K562 (cell line): ENCODE data around the gene FAF2. TPM values are rescaled to one million over a fixed set of nuclear protein-coding genes. Genes with fewer than 3 reads are reported as not detected.
A peak's percentile ranks its signal among the peaks of the same experiment; 100 is the strongest.

Experiments used
- ATAC-seq: fragments of 200-7000 bp; cut with Tn5 transposase; 3 replicates; pipeline ENCODE4 v1.9.1; 2020; ENCODE audit warnings: moderate library complexity
- BruUV-seq: library from RNA; stranded (reverse); fragments of 400-500 nt; replicated peaks from 2 replicates; lab custom pipeline; 2021; lab: Mats Ljungman, UMichigan
- CTCF ChIA-PET: fragments of 300-600 bp; formaldehyde crosslinking; extraction: SDS; loops from one replicate; lab custom pipeline; 2021; ENCODE audit warnings: low intra/inter-chr PET ratio; lab: Yijun Ruan, JAX
- POLR2A ChIA-PET: fragments of 300-600, 350-650 bp; sonication (Branson Sonifier 250); formaldehyde crosslinking; extraction: SDS; loops from one replicate; lab custom pipeline; 2021; ENCODE audit warnings: antibody characterized with exemption, inconsistent platforms; lab: Yijun Ruan, JAX
- DNase-seq, 4 experiments: peaks; one replicate each; pipeline versions ENCODE4 v3.0.0 to v3.0.0-alpha.2; 2011 to 2018; ENCODE audit warnings: low spot score in 3 of 4, mixed read lengths in 3 of 4; ENCODE audit errors: extremely low read depth in 1 of 4
- FAIRE-seq: peaks from 2 replicates; lab custom pipeline; 2011; peaks lifted over from hg19 to GRCh38; lab: Jason Lieb, UNC
- H2AFZ ChIP-seq: 2 replicates; pipeline ENCODE4 v1.6.0; 2011; ENCODE audit warnings: low read depth, low read length, control low read depth, inconsistent platforms
- H3K27ac ChIP-seq: fragments of 200-600 bp; 3 replicates; pipeline ENCODE4 v1.8.0; 2011; ENCODE audit warnings: low read depth, mild to moderate bottlenecking, control low read depth, inconsistent platforms, low read length, moderate library complexity, mixed read lengths; ENCODE audit errors: extremely low read depth
- H3K27me3 ChIP-seq, 2 experiments: fragments of 300-600 bp in 1 of 2; 2 replicates in 1 of 2; 3 replicates in 1 of 2; pipeline versions ENCODE4 v1.6.0 to v1.8.0; 2011; ENCODE audit warnings: inconsistent platforms in 2 of 2, low read length in 2 of 2, mild to moderate bottlenecking in 1 of 2, mixed read lengths in 1 of 2, moderate library complexity in 1 of 2; ENCODE audit not compliant: control insufficient read depth in 2 of 2, insufficient read depth in 2 of 2
- H3K36me3 ChIP-seq: fragments of 300-600 bp; 3 replicates; pipeline ENCODE4 v1.8.0; 2011; ENCODE audit warnings: mild to moderate bottlenecking, low read length, inconsistent platforms; ENCODE audit not compliant: control insufficient read depth, insufficient read depth
- H3K4me1 ChIP-seq, 2 experiments: fragments of 200-600 bp in 1 of 2; replicated peaks in 1 of 2; 2 replicates in 1 of 2; 3 replicates in 1 of 2; pipeline versions ENCODE4 v1.5.1 to v1.8.0; 2011; ENCODE audit warnings: inconsistent platforms in 2 of 2, low read length in 2 of 2, mild to moderate bottlenecking in 1 of 2, mixed read lengths in 1 of 2, moderate library complexity in 1 of 2; ENCODE audit not compliant: control insufficient read depth in 2 of 2, insufficient read depth in 2 of 2
- H3K4me2 ChIP-seq: 2 replicates; pipeline ENCODE4 v1.6.1; 2011; ENCODE audit warnings: low read length, control low read depth, inconsistent platforms, mixed read lengths; ENCODE audit not compliant: insufficient read depth
- H3K4me3 ChIP-seq: fragments of 200-600 bp; sonication (generic), shearing (Covaris generic); 2 replicates; pipeline ENCODE4 v1.5.1; 2016; ENCODE audit warnings: control low read depth, inconsistent platforms
- H3K79me2 ChIP-seq: fragments of 200-600 bp; 3 replicates; pipeline ENCODE4 v1.8.0; 2011; ENCODE audit warnings: low read length, inconsistent platforms; ENCODE audit not compliant: control insufficient read depth, insufficient read depth
- H3K9ac ChIP-seq, 2 experiments: 2 replicates each; pipeline versions ENCODE4 v1.6.0 to v1.6.1; 2011; ENCODE audit warnings: low read depth in 2 of 2, low read length in 2 of 2, control low read depth in 1 of 2, inconsistent platforms in 1 of 2, mild to moderate bottlenecking in 1 of 2, mixed read lengths in 1 of 2; ENCODE audit not compliant: insufficient read depth in 1 of 2
- H3K9me1 ChIP-seq: one replicate; pipeline ENCODE4 v1.6.0; 2011; ENCODE audit warnings: inconsistent platforms, mild to moderate bottlenecking, low read length, moderate library complexity; ENCODE audit not compliant: control insufficient read depth, insufficient read depth
- H3K9me3 ChIP-seq: replicated peaks from 2 replicates; pipeline ENCODE4 v1.5.1; 2011; ENCODE audit warnings: low read depth, low read length, inconsistent platforms; ENCODE audit not compliant: control insufficient read depth, insufficient read depth
- H4K20me1 ChIP-seq: replicated peaks from 2 replicates; pipeline ENCODE4 v1.6.1; 2011; ENCODE audit warnings: low read length, inconsistent platforms, mixed read lengths; ENCODE audit not compliant: control insufficient read depth, insufficient read depth
- BMI1 ChIP-seq: fragments of 150-350 bp; IDR thresholded peaks from 2 replicates; pipeline ENCODE4 v1.6.1; 2014; ENCODE audit warnings: low read length
- CHD2 ChIP-seq: IDR thresholded peaks from 2 replicates; pipeline ENCODE4 v1.6.1; 2011; ENCODE audit warnings: low read depth, low read length
- DLX4 ChIP-seq: fragments of 250-450 bp; sonication (Bioruptor Pico); IDR thresholded peaks from 2 replicates; pipeline ENCODE4 v1.6.1; 2021; ENCODE audit warnings: mild to moderate bottlenecking
- E2F8 ChIP-seq: fragments of 450-650 bp; IDR thresholded peaks from 2 replicates; pipeline ENCODE4 v1.7.1; 2018; ENCODE audit warnings: mild to moderate bottlenecking, low read depth; ENCODE audit not compliant: partially characterized antibody
- GABPA ChIP-seq: fragments of 200-800 bp; sonication (Bioruptor generic); conservative IDR thresholded peaks from 2 replicates; pipeline ENCODE4 v1.6.1; 2016; ENCODE audit warnings: low read depth, missing genetic modification characterization, missing compliant biosample characterization
- GABPB1 ChIP-seq: sonication (generic); formaldehyde crosslinking; IDR thresholded peaks from 2 replicates; pipeline ENCODE4 v1.8.0; 2022; ENCODE audit warnings: mild to moderate bottlenecking, missing genetic modification reagents
- IFI16 ChIP-seq: fragments of 250-450 bp; sonication (Bioruptor Pico); IDR thresholded peaks from 2 replicates; pipeline ENCODE4 v2.1.2; 2022; ENCODE audit warnings: mild to moderate bottlenecking, inconsistent platforms
- IRF1 ChIP-seq: sonication (generic); formaldehyde crosslinking; IDR thresholded peaks from 2 replicates; pipeline ENCODE4 v1.8.0; 2022; ENCODE audit warnings: missing genetic modification reagents, mild to moderate bottlenecking, borderline replicate concordance
- MXD1 ChIP-seq: fragments of 250-450 bp; sonication (Bioruptor Pico); IDR thresholded peaks from 2 replicates; pipeline ENCODE4 v1.8.0; 2021; ENCODE audit warnings: borderline replicate concordance, mild to moderate bottlenecking, moderate library complexity; ENCODE audit not compliant: poor library complexity, severe bottlenecking
- RBM25 ChIP-seq: fragments of 200-400 bp; formaldehyde crosslinking; IDR thresholded peaks from 2 replicates; pipeline ENCODE4 v1.6.1; 2018; ENCODE audit warnings: low read length, low read depth, moderate library complexity; ENCODE audit not compliant: severe bottlenecking
- SRSF3 ChIP-seq: fragments of 200-400 bp; formaldehyde crosslinking; IDR thresholded peaks from 2 replicates; pipeline ENCODE4 v1.6.1; 2016; ENCODE audit warnings: mild to moderate bottlenecking, low read length, moderate library complexity; ENCODE audit not compliant: insufficient read depth
- ZNF134 ChIP-seq: fragments of 250-450 bp; sonication (Bioruptor Pico); conservative IDR thresholded peaks from 2 replicates; pipeline ENCODE4 v1.4.0; 2020
- ZNF143 ChIP-seq: sonication (generic); formaldehyde crosslinking; IDR thresholded peaks from 2 replicates; pipeline ENCODE4 v1.9.0; 2022; ENCODE audit warnings: mild to moderate bottlenecking, missing genetic modification reagents
- ZNF512 ChIP-seq: IDR thresholded peaks from 2 replicates; pipeline ENCODE4 v1.6.1; 2016; ENCODE audit warnings: missing genetic modification characterization, missing compliant biosample characterization
- ZNF766 ChIP-seq: fragments of 200-800 bp; sonication (Bioruptor generic); conservative IDR thresholded peaks from 2 replicates; pipeline ENCODE4 v1.6.1; 2016; ENCODE audit warnings: missing genetic modification characterization, missing compliant biosample characterization
- WGBS: fragments of 100-300 bp; shearing (Covaris generic); methylation state at CpG from one replicate; pipeline ENCODE4 v1.1.6; 2016; ENCODE audit warnings: low coverage, mixed read lengths; ENCODE audit not compliant: insufficient coverage; ENCODE audit errors: missing lambda C conversion rate; 5-methylcytosine and 5-hydroxymethylcytosine counted together
- in situ Hi-C: fragments of 300-500 bp; cut with MboI; formaldehyde crosslinking; loops from 4 replicates; pipeline ENCODE4 v1.15.0; 2018; ENCODE audit warnings: inconsistent platforms, mixed read lengths
- intact Hi-C: fragments of 100-400 bp; cut with micrococcal nuclease; formaldehyde crosslinking; loops from 2 replicates; pipeline ENCODE4 v1.14.2; 2022
- polyA plus RNA-seq, 8 experiments: library from polyadenylated mRNA; depleted of rRNA in 4 of 8; stranded (reverse) in 5 of 8; unstranded in 3 of 8; fragments of >200 nt; fragmentation: Nextera tagmentation in 2 of 8; fragmentation: Illumina TruSeq in 1 of 8; extraction: Ambion mirVana in 2 of 8; extraction: Trizol in 1 of 8; gene quantifications; 2 replicates each; pipeline versions ENCODE4 v1.2.1 to v1.2.3, GENCODE V29; 2011 to 2014; ENCODE audit warnings: inconsistent platforms in 1 of 8, missing spikeins in 1 of 8
- total RNA-seq, 7 experiments: library from RNA; depleted of rRNA in 6 of 7; stranded (reverse); fragments of >200 nt in 6 of 7; fragmentation: Illumina TruSeq in 2 of 7; extraction: Trizol in 2 of 7; gene quantifications; 2 replicates each; pipeline versions ENCODE4 v1.2.1 to v1.2.3, GENCODE V29; 2011 to 2021; ENCODE audit warnings: low replicate concordance in 1 of 7

The FAF2 gene
- total and polyA plus RNA-seq, 9 of the 15 experiments (the other 6 are each of a cell fraction or from before 2014, with no cell fraction given), result 25.0 to 44.6 (median 36.1) TPM

- H3K9me1 ChIP-seq, result no peaks in the 10 kb centered on the region
- ChIA-PET POLR2A (interaction anchor here (0.6 to 2.9 kb wide), 4 partner anchors 8 to 240 kb away, joined by 3 to 15 read pairs (median 7); partner anchors contain the start of genes CLTB and TSPAN17), CTCF (no interaction called here)
- peak in 2 of 4 experiments; percentile 4 to 7 for DNase-seq
- no peaks in the 10 kb centered on the region for H3K79me2 ChIP-seq
- in situ Hi-C loops (no loop called here), intact Hi-C loops (no loop called here)
- H4K20me1 ChIP-seq, result 0 out of 2 replicates have a peak, but pooled peaks cover 6% of the 10 kb centered on the region
- no peak overlapping the region for H3K4me3 ChIP-seq
- FAIRE-seq, result no peak
- no peak overlapping the region for H3K4me2 ChIP-seq
- 77% methylated on average over 5 of the region's 6 CpGs for WGBS
- no peaks in the 10 kb centered on the region for H3K9me3 ChIP-seq
- no TSS peak for BruUV-seq
- no peak for ATAC-seq
- no peak overlapping the region for H3K9ac ChIP-seq
- no peak overlapping the region for H3K27ac ChIP-seq
- H2AFZ ChIP-seq, result no peak overlapping the region
- peaks cover 39% of the 10 kb centered on the region; the same call in 2 of the 3 replicates for H3K36me3 ChIP-seq
- no peaks in the 10 kb centered on the region for H3K27me3 ChIP-seq
- peaks cover 0 to 7% of the 10 kb centered on the region in 2 experiments; a peak in 2 of 5 replicates for H3K4me1 ChIP-seq
- TF ChIP-seq GABPB1 (CRISPR knock-in tag) (no peak), IFI16 (CRISPR knock-in tag) (no peak), RBM25 (no peak), BMI1 (no peak), ZNF143 (CRISPR knock-in tag) (no peak), CHD2 (no peak), ZNF134 (CRISPR knock-in tag) (no peak), DLX4 (no peak), IRF1 (CRISPR knock-in tag) (no peak), ZNF766 (no peak), SRSF3 (no peak), GABPA (tag) (no peak), MXD1 (no peak), E2F8 (no peak), ZNF512 (tag) (no peak)
Measured at GRCh38 chr5:176407456-176408251, 40.5 kb upstream of the FAF2 start.
